ENCODE measurements around the gene DNMT3L. TPM values are rescaled to one million over a fixed set of nuclear protein-coding genes. Genes with fewer than 3 reads are reported as not detected.

Gene DNMT3L
- total and polyA plus RNA-seq, 11 donors = not detected

GRCh38 chr21:44295163-44295573 lies 33.5 kb upstream of the DNMT3L start:
- intact Hi-C loops (cut with DNase I) = loop anchor here in 1 of 10 donors (5.0 kb wide), 2 partner anchors 187 to 283 kb away; partner anchors contain the start of gene TRAPPC10
- no peaks in the 10 kb centered on the region for H3K27me3 ChIP-seq

GRCh38 chr21:44294391-44295162 lies 32.9 kb upstream of the DNMT3L start:
- ATAC-seq (peak in 2 of 4 donors; percentile 51 to 67), DNase-seq (peak; percentile 85 to 92 (median 86))
- TF ChIP-seq, protein P1, sequence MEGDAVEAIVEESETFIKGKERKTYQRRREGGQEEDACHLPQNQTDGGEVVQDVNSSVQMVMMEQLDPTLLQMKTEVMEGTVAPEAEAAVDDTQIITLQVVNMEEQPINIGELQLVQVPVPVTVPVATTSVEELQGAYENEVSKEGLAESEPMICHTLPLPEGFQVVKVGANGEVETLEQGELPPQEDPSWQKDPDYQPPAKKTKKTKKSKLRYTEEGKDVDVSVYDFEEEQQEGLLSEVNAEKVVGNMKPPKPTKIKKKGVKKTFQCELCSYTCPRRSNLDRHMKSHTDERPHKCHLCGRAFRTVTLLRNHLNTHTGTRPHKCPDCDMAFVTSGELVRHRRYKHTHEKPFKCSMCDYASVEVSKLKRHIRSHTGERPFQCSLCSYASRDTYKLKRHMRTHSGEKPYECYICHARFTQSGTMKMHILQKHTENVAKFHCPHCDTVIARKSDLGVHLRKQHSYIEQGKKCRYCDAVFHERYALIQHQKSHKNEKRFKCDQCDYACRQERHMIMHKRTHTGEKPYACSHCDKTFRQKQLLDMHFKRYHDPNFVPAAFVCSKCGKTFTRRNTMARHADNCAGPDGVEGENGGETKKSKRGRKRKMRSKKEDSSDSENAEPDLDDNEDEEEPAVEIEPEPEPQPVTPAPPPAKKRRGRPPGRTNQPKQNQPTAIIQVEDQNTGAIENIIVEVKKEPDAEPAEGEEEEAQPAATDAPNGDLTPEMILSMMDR (IDR thresholded peaks at IDR 0.05) = no peak
- TF ChIP-seq POLR2A (IDR thresholded peaks at IDR 0.05) = no peak
- Histone ChIP-seq H3K9me3 (no peaks in the 10 kb centered on the region), H3K27ac (peak overlapping the region in 2 of 12 donors; percentile 39 to 59), H3K36me3 (no peaks in the 10 kb centered on the region), H3K27me3 (no peaks in the 10 kb centered on the region), H3K4me1 (peaks cover 9 to 31% (median 25%) of the 10 kb centered on the region in 12 donors), H3K4me3 (peak overlapping the region in 2 of 12 donors; percentile 3 to 6)
- 16 to 60% (median 51%) methylated on average over 12 to 26 of the region's 26 CpGs for WGBS, 4 donors
- intact Hi-C loops (cut with DNase I) = loop anchor here in 1 of 10 donors (5.0 kb wide), 2 partner anchors 188 to 282 kb away; partner anchors contain the start of gene TRAPPC10

More at GRCh38 chr21:44295163-44295573, 33.5 kb upstream of the DNMT3L start:
- no peaks in the 10 kb centered on the region for H3K9me3 ChIP-seq
- no peak for TF ChIP-seq POLR2A (IDR thresholded peaks at IDR 0.05)
- TF ChIP-seq, protein P1 (IDR thresholded peaks at IDR 0.05) = no peak
- WGBS, 4 donors = 58 to 75% (median 70%) methylated on average over 9 to 14 of the region's 14 CpGs
- H3K36me3 ChIP-seq = no peaks in the 10 kb centered on the region
- ATAC-seq = peak in 2 of 4 donors; percentile 12 to 14
- H3K4me1 ChIP-seq = peaks cover 9 to 32% (median 26%) of the 10 kb centered on the region in 12 donors
- H3K4me3 ChIP-seq = peak overlapping the region in 1 of 12 donors; percentile 6
- H3K27ac ChIP-seq = peak overlapping the region in 3 of 12 donors; percentile 30 to 59 (median 39)
- peak in 1 of 5 donors; percentile 72 for DNase-seq

- DNase-seq (peak in 2 of 5 donors; percentile 20 to 54), ATAC-seq (no peak)
- no peaks in the 10 kb centered on the region for H3K27me3 ChIP-seq
- no peaks in the 10 kb centered on the region for H3K9me3 ChIP-seq
- H3K36me3 ChIP-seq = no peaks in the 10 kb centered on the region
- H3K27ac ChIP-seq = no peak overlapping the region
- H3K4me3 ChIP-seq = no peak overlapping the region
- 88 to 93% (median 92%) methylated on average over 16 to 33 of the region's 33 CpGs for WGBS, 4 donors
- TF ChIP-seq, protein P1 (IDR thresholded peaks at IDR 0.05) = no peak
- TF ChIP-seq POLR2A (IDR thresholded peaks at IDR 0.05) = no peak
- intact Hi-C loops (cut with DNase I) = no loop called here
- peaks cover 7 to 28% (median 20%) of the 10 kb centered on the region in 12 donors for H3K4me1 ChIP-seq
These were observed 32.0 kb upstream of the DNMT3L start for GRCh38 chr21:44293551-44294231.

GRCh38 chr21:44292812-44293195 lies 31.1 kb upstream of the DNMT3L start:
- H3K4me1 ChIP-seq = peaks cover 5 to 25% (median 18%) of the 10 kb centered on the region in 12 donors
- peak in 2 of 5 donors; percentile 11 to 59 for DNase-seq
- no peak for ATAC-seq
- WGBS, 4 donors = 89 to 96% (median 89%) methylated on average over 5 to 15 of the region's 15 CpGs
- no peaks in the 10 kb centered on the region for H3K9me3 ChIP-seq
- intact Hi-C loops (cut with DNase I) = no loop called here
- no peaks in the 10 kb centered on the region for H3K36me3 ChIP-seq
- H3K4me3 ChIP-seq = no peak overlapping the region
- H3K27me3 ChIP-seq = no peaks in the 10 kb centered on the region
- H3K27ac ChIP-seq = no peak overlapping the region
- TF ChIP-seq, protein P1 (IDR thresholded peaks at IDR 0.05) = no peak
- TF ChIP-seq POLR2A (IDR thresholded peaks at IDR 0.05) = no peak
